OCI-LY7 (cell line): ENCODE results near the gene USP44. TPM values are rescaled to one million over a fixed set of nuclear protein-coding genes. Genes with fewer than 3 reads are reported as not detected.
A peak's percentile ranks its signal among the peaks of the same experiment; 100 is the strongest.

Source experiments
- BruUV-seq: library from RNA; stranded (reverse); fragments of 400-500 nt; replicated peaks from 2 replicates; lab custom pipeline; 2021; lab: Mats Ljungman, UMichigan
- CTCF ChIA-PET: fragments of 300-600 bp; sonication (Branson Sonifier 250); formaldehyde crosslinking; loops from one replicate; lab custom pipeline; 2022; ENCODE audit warnings: antibody characterized with exemption; ENCODE audit not compliant: unreplicated experiment; lab: Charles Lee
- POLR2A ChIA-PET: fragments of 300-600 bp; sonication (Branson Sonifier 250); formaldehyde crosslinking; loops from one replicate; lab custom pipeline; 2022; ENCODE audit warnings: antibody characterized with exemption; lab: Charles Lee
- DNase-seq: peaks from one replicate; pipeline ENCODE4 v3.0.0-alpha.2; 2015; ENCODE audit warnings: low spot score
- H2AFZ ChIP-seq: fragments of 200-600 bp; sonication (generic), shearing (Covaris generic); 2 replicates; pipeline ENCODE4 v1.6.1; 2014; ENCODE audit warnings: mild to moderate bottlenecking, antibody characterized with exemption, low read length, moderate library complexity
- H3K27ac ChIP-seq: fragments of 200-600 bp; sonication (generic); 2 replicates; pipeline ENCODE4 v1.5.1; 2014; ENCODE audit warnings: mixed run types, low read depth, mild to moderate bottlenecking, moderate library complexity, low read length, inconsistent platforms; ENCODE audit not compliant: poor library complexity, severe bottlenecking
- H3K36me3 ChIP-seq: fragments of 200-600 bp; sonication (generic); 2 replicates; pipeline ENCODE4 v1.6.1; 2014; ENCODE audit warnings: mild to moderate bottlenecking, antibody characterized with exemption, low read length, moderate library complexity, mixed read lengths; ENCODE audit not compliant: insufficient read depth
- H3K4me1 ChIP-seq: fragments of 200-600 bp; sonication (generic); 2 replicates; pipeline ENCODE4 v1.5.1; 2014; ENCODE audit warnings: mild to moderate bottlenecking, low read length; ENCODE audit not compliant: insufficient read depth, poor library complexity, severe bottlenecking
- H3K4me2 ChIP-seq: fragments of 200-600 bp; sonication (generic); 2 replicates; pipeline ENCODE4 v1.6.1; 2014; ENCODE audit warnings: mild to moderate bottlenecking, low read length
- H3K4me3 ChIP-seq: fragments of 200-600 bp; sonication (generic); 2 replicates; pipeline ENCODE4 v1.5.1; 2014; ENCODE audit warnings: mild to moderate bottlenecking, low read depth, low read length; ENCODE audit not compliant: poor library complexity, severe bottlenecking
- H3K79me2 ChIP-seq: fragments of 200-600 bp; sonication (generic); 2 replicates; pipeline ENCODE4 v1.6.1; 2016; ENCODE audit warnings: low read depth, mild to moderate bottlenecking, low read length, moderate library complexity, mixed read lengths; ENCODE audit not compliant: insufficient read depth
- H3K9me2 ChIP-seq: fragments of 200-600 bp; sonication (generic); 2 replicates; pipeline ENCODE4 v1.6.1; 2016; ENCODE audit warnings: mild to moderate bottlenecking, low read length, mixed read lengths; ENCODE audit not compliant: insufficient read depth
- H3K9me3 ChIP-seq: fragments of 200-600 bp; sonication (generic); 2 replicates; pipeline ENCODE4 v1.6.1; 2014; ENCODE audit warnings: mild to moderate bottlenecking, mixed run types, low read length, mixed read lengths
- H4K20me1 ChIP-seq: fragments of 200-600 bp; sonication (generic); 2 replicates; pipeline ENCODE4 v1.6.1; 2014; ENCODE audit warnings: mild to moderate bottlenecking, antibody characterized with exemption, low read length, moderate library complexity, mixed read lengths; ENCODE audit not compliant: insufficient read depth
- CTCF ChIP-seq: fragments of 200-600 bp; sonication (generic); conservative IDR thresholded peaks from 2 replicates; pipeline ENCODE4 v1.5.1; 2014; ENCODE audit warnings: mild to moderate bottlenecking, antibody characterized with exemption, low read length, moderate library complexity, mixed read lengths
- EZH2phosphoT487 ChIP-seq: fragments of 200-600 bp; sonication (generic); IDR thresholded peaks from 2 replicates; pipeline ENCODE4 v1.6.1; 2018; ENCODE audit warnings: low read depth, borderline replicate concordance, mild to moderate bottlenecking, mixed run types, antibody characterized with exemption, low read length, moderate library complexity, mixed read lengths
- intact Hi-C: fragments of 100-400 bp; cut with micrococcal nuclease; formaldehyde crosslinking; loops from one replicate; pipeline ENCODE4 v1.10.0; 2022; ENCODE audit not compliant: unreplicated experiment
- total RNA-seq, 2 experiments: library from RNA; depleted of rRNA in 1 of 2; stranded (reverse); fragments of >200 nt in 1 of 2; shearing (Covaris generic) in 1 of 2; gene quantifications; 2 replicates each; pipeline ENCODE4 v1.2.3, GENCODE V29; 2014 to 2022

The USP44 gene
- total RNA-seq, 2 experiments from 2014 or later, result 3.4 to 8.6 TPM

GRCh38 chr12:95473231-95473883, 77.9 kb downstream of the USP44 start:
- Histone ChIP-seq H3K27ac (peak overlapping the region; percentile 80), H3K4me1 (peaks cover 41% of the 10 kb centered on the region), H3K4me3 (peak overlapping the region; percentile 97), H3K9me2 (no peaks in the 10 kb centered on the region), H3K36me3 (peaks cover 44% of the 10 kb centered on the region), H3K9me3 (0 out of 2 replicates have a peak, but pooled peaks cover 4% of the 10 kb centered on the region), H2AFZ (peak overlapping the region; percentile 81), H3K79me2 (peaks cover 53% of the 10 kb centered on the region), H3K4me2 (peak overlapping the region; percentile 82), H4K20me1 (peaks cover 10% of the 10 kb centered on the region)
- TF ChIP-seq EZH2phosphoT487 (no peak), CTCF (no peak)
- DNase-seq, result peak; percentile 62
- TSS peak; percentile 98 for BruUV-seq
- intact Hi-C loops, result loop anchor here (1.0 kb wide), 1 partner anchor 34 kb away; no protein-coding TSS in a partner anchor
- ChIA-PET POLR2A (interaction anchor here (0.6 to 4.8 kb wide), 27 partner anchors 10 to 469 kb away, joined by 3 to 35 read pairs (median 5); partner anchors contain the start of genes CCDC38 and NR2C1), CTCF (no interaction called here)

- ChIA-PET POLR2A (interaction anchor here (0.6 to 4.8 kb wide), 3 partner anchors 9 to 90 kb away, joined by 3 to 35 read pairs (median 3); no protein-coding TSS in a partner anchor), CTCF (no interaction called here)
- BruUV-seq, result no TSS peak
- Histone ChIP-seq H4K20me1 (peaks cover 3% of the 10 kb centered on the region), H3K4me2 (no peak overlapping the region), H3K9me2 (no peaks in the 10 kb centered on the region), H3K4me1 (peaks cover 39% of the 10 kb centered on the region), H3K36me3 (peaks cover 13% of the 10 kb centered on the region), H3K9me3 (no peaks in the 10 kb centered on the region), H3K27ac (no peak overlapping the region), H2AFZ (no peak overlapping the region), H3K79me2 (peaks cover 23% of the 10 kb centered on the region), H3K4me3 (no peak overlapping the region)
- TF ChIP-seq CTCF, result no peak
- no peak for TF ChIP-seq EZH2phosphoT487
- intact Hi-C loops, result no loop called here
- no peak for DNase-seq
Observed at GRCh38 chr12:95470300-95470699, 81.0 kb downstream of the USP44 start.

Other genes with a start within 250 kb of the USP44 start
- 90.3 and 102 TPM in 2 replicates for gene METAP2, start 77.3 kb downstream of the USP44 start, total RNA-seq (2014; rRNA removed; shearing (Covaris generic))
- gene METAP2, start 77.3 kb downstream of the USP44 start, total RNA-seq (2022), result 152 and 177 TPM in 2 replicates
- gene NTN4, start 239.3 kb upstream of the USP44 start, total RNA-seq (2014; rRNA removed; shearing (Covaris generic)), result not detected in 2 replicates
- gene NTN4, start 239.3 kb upstream of the USP44 start, total RNA-seq (2022), result not detected in 2 replicates